ENCODE data around the gene CCDC171.

GRCh38 chr9:15578714-15579113 is 25.9 kb downstream of the CCDC171 start:
- TF ChIP-seq, protein P1, sequence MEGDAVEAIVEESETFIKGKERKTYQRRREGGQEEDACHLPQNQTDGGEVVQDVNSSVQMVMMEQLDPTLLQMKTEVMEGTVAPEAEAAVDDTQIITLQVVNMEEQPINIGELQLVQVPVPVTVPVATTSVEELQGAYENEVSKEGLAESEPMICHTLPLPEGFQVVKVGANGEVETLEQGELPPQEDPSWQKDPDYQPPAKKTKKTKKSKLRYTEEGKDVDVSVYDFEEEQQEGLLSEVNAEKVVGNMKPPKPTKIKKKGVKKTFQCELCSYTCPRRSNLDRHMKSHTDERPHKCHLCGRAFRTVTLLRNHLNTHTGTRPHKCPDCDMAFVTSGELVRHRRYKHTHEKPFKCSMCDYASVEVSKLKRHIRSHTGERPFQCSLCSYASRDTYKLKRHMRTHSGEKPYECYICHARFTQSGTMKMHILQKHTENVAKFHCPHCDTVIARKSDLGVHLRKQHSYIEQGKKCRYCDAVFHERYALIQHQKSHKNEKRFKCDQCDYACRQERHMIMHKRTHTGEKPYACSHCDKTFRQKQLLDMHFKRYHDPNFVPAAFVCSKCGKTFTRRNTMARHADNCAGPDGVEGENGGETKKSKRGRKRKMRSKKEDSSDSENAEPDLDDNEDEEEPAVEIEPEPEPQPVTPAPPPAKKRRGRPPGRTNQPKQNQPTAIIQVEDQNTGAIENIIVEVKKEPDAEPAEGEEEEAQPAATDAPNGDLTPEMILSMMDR (conservative IDR thresholded peaks at IDR 0.05; ENCODE audit: low read length), result no peak
- TF ChIP-seq EZH2phosphoT487 (IDR thresholded peaks at IDR 0.05; ENCODE audit: borderline replicate concordance, low read depth, low read length), result no peak
